Stimulated activated naive B cell treated with anti-CD40 and anti-IgM and Interleukin-4, amounts not matched to agents 10 μg/mL and 1 μg/mL and 100 μg/mL, for 72 hours (primary cell): ENCODE results near the gene PFKL.
A peak's percentile ranks its signal among the peaks of the same experiment; 100 is the strongest.
"Not testable (repeated sequence)": the region's sequence is repeated elsewhere in the genome, so short reads cannot be mapped to it uniquely, and the experiment has no call there.

ENCODE experiments used
- ATAC-seq, 2 donors: fragments of 150-1000 bp; cut with Tn5 transposase; replicated peaks; 2 replicates each; pipeline ENCODE4 v1.10.0; 2021; ENCODE audit warnings: moderate library complexity in 1 of 2
- DNase-seq: peaks from one replicate; pipeline ENCODE4 v3.0.0; 2021
- H3K27ac Mint-ChIP-seq: one replicate; pipeline ENCODE4 v1.8.0; 2022; ENCODE audit warnings: mild to moderate bottlenecking, mixed read lengths
- H3K27me3 Mint-ChIP-seq, 2 donors: one replicate each; pipeline ENCODE4 v1.8.0; 2022; ENCODE audit warnings: mixed read lengths in 2 of 2
- H3K36me3 Mint-ChIP-seq, 2 donors: one replicate each; pipeline ENCODE4 v1.8.0; 2022; ENCODE audit warnings: mixed read lengths in 2 of 2, mild to moderate bottlenecking in 1 of 2
- H3K4me1 Mint-ChIP-seq, 2 donors: one replicate each; pipeline ENCODE4 v1.8.0; 2022; ENCODE audit warnings: mixed read lengths in 2 of 2, mild to moderate bottlenecking in 1 of 2
- H3K4me3 Mint-ChIP-seq, 2 donors: one replicate each; pipeline ENCODE4 v1.8.0; 2022; ENCODE audit warnings: mild to moderate bottlenecking in 2 of 2, mixed read lengths in 2 of 2, moderate library complexity in 1 of 2
- H3K9me3 Mint-ChIP-seq, 2 donors: one replicate each; pipeline ENCODE4 v1.8.0; 2022; ENCODE audit warnings: mixed read lengths in 2 of 2, mild to moderate bottlenecking in 1 of 2

PFKL gene

GRCh38 chr21:44352253-44352860 lies 52.5 kb downstream of the PFKL start:
- Mint-ChIP-seq H3K27me3 (peaks cover 19 to 27% of the 10 kb centered on the region in 2 donors), H3K36me3 (peaks cover 0 to 3% of the 10 kb centered on the region in 2 donors), H3K4me1 (peaks cover 40 to 49% of the 10 kb centered on the region in 2 donors), H3K4me3 (peak overlapping the region in 1 of 2 donors; percentile 76), H3K27ac (peak overlapping the region; percentile 70), H3K9me3 (peaks cover 0 to 4% of the 10 kb centered on the region in 2 donors)
- ATAC-seq = no peak
- DNase-seq = no peak

GRCh38 chr21:44353191-44353970 lies 53.5 kb downstream of the PFKL start, which contains the start of gene TRPM2:
Gene TRPM2, plus strand, starts transcription at chr21:44353621. Its CDS starts 80 bp downstream, at chr21:44353701.
- ATAC-seq = peak; percentile 65 to 78
- peak; percentile 23 for DNase-seq
- H3K4me1 Mint-ChIP-seq = peaks cover 41 to 49% of the 10 kb centered on the region in 2 donors
- peaks cover 0 to 3% of the 10 kb centered on the region in 2 donors for H3K36me3 Mint-ChIP-seq
- peak within 1 kb of the TSS; percentile 88 for H3K27ac Mint-ChIP-seq
- H3K9me3 Mint-ChIP-seq = peaks cover 0 to 4% of the 10 kb centered on the region in 2 donors
- peak within 1 kb of the TSS; percentile 74 to 76 for H3K4me3 Mint-ChIP-seq
- H3K27me3 Mint-ChIP-seq = peaks cover 19 to 23% of the 10 kb centered on the region in 2 donors

- Mint-ChIP-seq H3K9me3 (peaks cover 0 to 4% of the 10 kb centered on the region in 2 donors), H3K4me3 (peak overlapping the region in 1 of 2 donors; percentile 32), H3K27ac (peak overlapping the region; percentile 88), H3K27me3 (peaks cover 13 to 16% of the 10 kb centered on the region in 2 donors), H3K36me3 (peaks cover 0 to 3% of the 10 kb centered on the region in 2 donors), H3K4me1 (peaks cover 41 to 49% of the 10 kb centered on the region in 2 donors)
- ATAC-seq (no peak), DNase-seq (no peak)
Observed at GRCh38 chr21:44354001-44354405, 54.1 kb downstream of the PFKL start.

- H3K9me3 Mint-ChIP-seq = peaks cover 2 to 4% of the 10 kb centered on the region in 2 donors
- H3K4me3 Mint-ChIP-seq = peak overlapping the region; percentile 6 to 45
- DNase-seq (no peak), ATAC-seq (peak; percentile 53 to 63)
- peaks cover 41 to 53% of the 10 kb centered on the region in 2 donors for H3K4me1 Mint-ChIP-seq
- peak overlapping the region; percentile 10 for H3K27ac Mint-ChIP-seq
- H3K36me3 Mint-ChIP-seq = peaks cover 0 to 3% of the 10 kb centered on the region in 2 donors
- H3K27me3 Mint-ChIP-seq = peaks cover 5 to 8% of the 10 kb centered on the region in 2 donors
Observed at GRCh38 chr21:44354775-44355771, 55.2 kb downstream of the PFKL start.

- DNase-seq (no peak), ATAC-seq (no peak)
- Mint-ChIP-seq H3K9me3 (peaks cover 2 to 4% of the 10 kb centered on the region in 2 donors), H3K4me3 (peak overlapping the region in 1 of 2 donors; percentile 54), H3K27ac (peak overlapping the region; percentile 85), H3K36me3 (peaks cover 0 to 3% of the 10 kb centered on the region in 2 donors), H3K27me3 (peaks cover 3 to 4% of the 10 kb centered on the region in 2 donors), H3K4me1 (peaks cover 43 to 56% of the 10 kb centered on the region in 2 donors)
Observed at GRCh38 chr21:44356160-44356559, 56.3 kb downstream of the PFKL start.

GRCh38 chr21:44356636-44357035 lies 56.8 kb downstream of the PFKL start:
- DNase-seq (no peak), ATAC-seq (peak in 1 of 2 donors; percentile 45)
- H3K9me3 Mint-ChIP-seq = peaks cover 2 to 4% of the 10 kb centered on the region in 2 donors
- no peaks in the 10 kb centered on the region for H3K27me3 Mint-ChIP-seq
- H3K36me3 Mint-ChIP-seq = peaks cover 0 to 3% of the 10 kb centered on the region in 2 donors
- H3K4me1 Mint-ChIP-seq = peaks cover 43 to 56% of the 10 kb centered on the region in 2 donors
- H3K27ac Mint-ChIP-seq = peak overlapping the region; percentile 85
- no peak overlapping the region for H3K4me3 Mint-ChIP-seq

- Mint-ChIP-seq H3K4me1 (peaks cover 43 to 53% of the 10 kb centered on the region in 2 donors), H3K27ac (no peak overlapping the region), H3K27me3 (no peaks in the 10 kb centered on the region), H3K9me3 (peaks cover 2 to 4% of the 10 kb centered on the region in 2 donors), H3K36me3 (peaks cover 0 to 3% of the 10 kb centered on the region in 2 donors), H3K4me3 (no peak overlapping the region)
- ATAC-seq = no peak
- DNase-seq = no peak
Observed at GRCh38 chr21:44357064-44357837, 57.4 kb downstream of the PFKL start.

GRCh38 chr21:44359396-44359795 lies 59.5 kb downstream of the PFKL start:
- ATAC-seq = no peak
- H3K4me3 Mint-ChIP-seq = no peak overlapping the region
- H3K4me1 Mint-ChIP-seq = peaks cover 26 to 32% of the 10 kb centered on the region in 2 donors
- no peak overlapping the region for H3K27ac Mint-ChIP-seq
- H3K27me3 Mint-ChIP-seq = no peaks in the 10 kb centered on the region
- peaks cover 0 to 14% of the 10 kb centered on the region in 2 donors for H3K36me3 Mint-ChIP-seq
- H3K9me3 Mint-ChIP-seq = peaks cover 8 to 12% of the 10 kb centered on the region in 2 donors
- DNase-seq = no peak

GRCh38 chr21:44360159-44360558 lies 60.3 kb downstream of the PFKL start:
- no peak overlapping the region for H3K27ac Mint-ChIP-seq
- DNase-seq = no peak
- H3K4me3 Mint-ChIP-seq = peak overlapping the region in 1 of 2 donors; percentile 41
- no peaks in the 10 kb centered on the region for H3K27me3 Mint-ChIP-seq
- H3K4me1 Mint-ChIP-seq = peaks cover 19 to 24% of the 10 kb centered on the region in 2 donors
- peaks cover 0 to 13% of the 10 kb centered on the region in 2 donors for H3K36me3 Mint-ChIP-seq
- peak; percentile 66 to 77 for ATAC-seq
- peaks cover 8 to 12% of the 10 kb centered on the region in 2 donors for H3K9me3 Mint-ChIP-seq

- H3K9me3 Mint-ChIP-seq, ATAC-seq, H3K4me3 Mint-ChIP-seq, H3K27me3 Mint-ChIP-seq, H3K27ac Mint-ChIP-seq, H3K4me1 Mint-ChIP-seq, DNase-seq: not testable (repeated sequence)
- peaks cover 0 to 11% of the 10 kb centered on the region in 2 donors for H3K36me3 Mint-ChIP-seq
Observed at GRCh38 chr21:44361903-44362302, 62.0 kb downstream of the PFKL start.

GRCh38 chr21:44363278-44363677 lies 63.4 kb downstream of the PFKL start:
- H3K4me1 Mint-ChIP-seq = peaks cover 2 to 7% of the 10 kb centered on the region in 2 donors
- no peak overlapping the region for H3K4me3 Mint-ChIP-seq
- DNase-seq (no peak), ATAC-seq (no peak)
- H3K9me3 Mint-ChIP-seq = peaks cover 8 to 9% of the 10 kb centered on the region in 2 donors
- peaks cover 0 to 11% of the 10 kb centered on the region in 2 donors for H3K36me3 Mint-ChIP-seq
- H3K27ac Mint-ChIP-seq = no peak overlapping the region
- H3K27me3 Mint-ChIP-seq = no peaks in the 10 kb centered on the region

GRCh38 chr21:44364151-44365053 lies 64.5 kb downstream of the PFKL start:
- no peak for DNase-seq
- Mint-ChIP-seq H3K9me3 (peaks cover 7 to 9% of the 10 kb centered on the region in 2 donors), H3K4me3 (no peak overlapping the region), H3K36me3 (peaks cover 1 to 11% of the 10 kb centered on the region in 2 donors), H3K27ac (no peak overlapping the region), H3K4me1 (peaks cover 2 to 7% of the 10 kb centered on the region in 2 donors), H3K27me3 (no peaks in the 10 kb centered on the region)
- no peak for ATAC-seq
